Measurements from ENCODE around the gene GTPBP10. TPM values are rescaled to one million over a fixed set of nuclear protein-coding genes. Genes with fewer than 3 reads are reported as not detected.

Gene GTPBP10
- total RNA-seq, 1 donor from 2014 or later = 16.8 TPM

GRCh38 chr7:90383861-90384260 is 37.3 kb downstream of the GTPBP10 start:
- no peak for FAIRE-seq
- peak; percentile 79 for DNase-seq (ENCODE audit: low read depth)
- no peak for TF ChIP-seq CTCF (IDR thresholded peaks at IDR 0.05; ENCODE audit: insufficient read depth, low read length, severe bottlenecking)

DNA sequence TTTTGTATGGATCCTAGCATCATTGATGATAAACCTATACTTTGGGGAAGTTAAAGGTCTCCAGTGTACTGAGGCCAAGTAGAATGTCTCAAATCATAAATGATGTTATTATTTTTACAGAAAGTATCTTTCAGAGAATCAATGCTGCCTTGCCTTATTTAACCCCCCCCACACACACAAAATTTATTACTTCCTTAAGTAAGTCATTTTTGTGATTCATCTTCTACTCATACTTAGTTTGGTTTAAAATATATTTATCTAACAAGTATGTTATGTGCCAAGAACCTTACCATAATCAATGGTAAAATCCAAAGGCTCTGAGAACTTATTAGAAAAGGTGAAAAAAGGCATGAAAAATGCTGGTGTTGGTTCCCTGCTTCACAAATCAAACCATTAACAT is 37.9 kb downstream of the GTPBP10 start:
- DNase-seq (ENCODE audit: low read depth) (peak; percentile 80), FAIRE-seq (no peak)
- H3K27me3 ChIP-seq (ENCODE audit: control insufficient read depth, insufficient read depth, low read length) = no peaks in the 10 kb centered on the region
- no peaks in the 10 kb centered on the region for H3K36me3 ChIP-seq (ENCODE audit: control insufficient read depth, insufficient read depth, low read length)
- TF ChIP-seq CTCF (IDR thresholded peaks at IDR 0.05; ENCODE audit: insufficient read depth, low read length, severe bottlenecking) = no peak
- no peak overlapping the region for H3K4me3 ChIP-seq (ENCODE audit: low read depth, low read length)

More at GRCh38 chr7:90383861-90384260, 37.3 kb downstream of the GTPBP10 start:
- Histone ChIP-seq H3K4me3 (ENCODE audit: low read depth, low read length) (no peak overlapping the region), H3K36me3 (ENCODE audit: control insufficient read depth, insufficient read depth, low read length) (no peaks in the 10 kb centered on the region), H3K27me3 (ENCODE audit: control insufficient read depth, insufficient read depth, low read length) (no peaks in the 10 kb centered on the region)

GRCh38 chr7:90387470-90388240 is 41.1 kb downstream of the GTPBP10 start:
- DNase-seq (ENCODE audit: low read depth) = peak; percentile 23
- FAIRE-seq = no peak
- H3K27me3 ChIP-seq (ENCODE audit: control insufficient read depth, insufficient read depth, low read length) = no peaks in the 10 kb centered on the region

GRCh38 chr7:90390926-90391325 is 44.4 kb downstream of the GTPBP10 start:
- no peaks in the 10 kb centered on the region for H3K27me3 ChIP-seq (ENCODE audit: control insufficient read depth, insufficient read depth, low read length)
- no peak overlapping the region for H3K4me3 ChIP-seq (ENCODE audit: low read depth, low read length)
- H3K36me3 ChIP-seq (ENCODE audit: control insufficient read depth, insufficient read depth, low read length) = no peaks in the 10 kb centered on the region
- no peak for DNase-seq (ENCODE audit: low read depth)
- no peak for TF ChIP-seq CTCF (IDR thresholded peaks at IDR 0.05; ENCODE audit: insufficient read depth, low read length, severe bottlenecking)
- no peak for FAIRE-seq

More at GRCh38 chr7:90387470-90388240, 41.1 kb downstream of the GTPBP10 start:
- Histone ChIP-seq H3K36me3 (ENCODE audit: control insufficient read depth, insufficient read depth, low read length) (no peaks in the 10 kb centered on the region), H3K4me3 (ENCODE audit: low read depth, low read length) (no peak overlapping the region)
- TF ChIP-seq CTCF (IDR thresholded peaks at IDR 0.05; ENCODE audit: insufficient read depth, low read length, severe bottlenecking) = no peak

- no peak for TF ChIP-seq CTCF (IDR thresholded peaks at IDR 0.05; ENCODE audit: insufficient read depth, low read length, severe bottlenecking)
- DNase-seq (ENCODE audit: low read depth) = no peak
- H3K36me3 ChIP-seq (ENCODE audit: control insufficient read depth, insufficient read depth, low read length) = no peaks in the 10 kb centered on the region
- H3K27me3 ChIP-seq (ENCODE audit: control insufficient read depth, insufficient read depth, low read length) = no peaks in the 10 kb centered on the region
- no peak for FAIRE-seq
- H3K4me3 ChIP-seq (ENCODE audit: low read depth, low read length) = no peak overlapping the region
These were observed 45.0 kb downstream of the GTPBP10 start for GRCh38 chr7:90391488-90391887.

DNA sequence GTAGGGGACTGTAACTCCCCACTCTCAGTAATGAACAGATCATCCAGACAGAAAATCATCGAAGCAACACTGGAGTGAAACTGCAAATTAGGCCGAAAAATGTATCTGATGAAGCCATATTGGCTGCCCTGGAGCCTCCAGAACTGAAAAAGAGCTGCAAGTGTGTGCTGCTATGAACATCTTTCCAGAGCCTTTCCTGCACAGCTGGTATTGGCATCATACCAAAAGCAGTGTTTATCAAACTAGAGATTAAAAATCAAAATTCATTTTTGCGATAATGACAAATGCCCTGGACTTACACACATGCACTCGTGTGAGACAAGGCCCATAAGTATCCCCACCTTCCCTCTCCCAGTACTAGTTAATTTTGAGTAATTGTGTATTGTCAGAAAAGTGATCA is 49.9 kb downstream of the GTPBP10 start:
- FAIRE-seq = no peak
- TF ChIP-seq CTCF (IDR thresholded peaks at IDR 0.05; ENCODE audit: insufficient read depth, low read length, severe bottlenecking) = no peak
- no peak for DNase-seq (ENCODE audit: low read depth)

More for the DNA sequence above, 49.9 kb downstream of the GTPBP10 start:
- Histone ChIP-seq H3K4me3 (ENCODE audit: low read depth, low read length) (no peak overlapping the region), H3K27me3 (ENCODE audit: control insufficient read depth, insufficient read depth, low read length) (no peaks in the 10 kb centered on the region), H3K36me3 (ENCODE audit: control insufficient read depth, insufficient read depth, low read length) (no peaks in the 10 kb centered on the region)
